ENCODE measurements around the gene ARHGAP32.

ARHGAP32 gene

DNA sequence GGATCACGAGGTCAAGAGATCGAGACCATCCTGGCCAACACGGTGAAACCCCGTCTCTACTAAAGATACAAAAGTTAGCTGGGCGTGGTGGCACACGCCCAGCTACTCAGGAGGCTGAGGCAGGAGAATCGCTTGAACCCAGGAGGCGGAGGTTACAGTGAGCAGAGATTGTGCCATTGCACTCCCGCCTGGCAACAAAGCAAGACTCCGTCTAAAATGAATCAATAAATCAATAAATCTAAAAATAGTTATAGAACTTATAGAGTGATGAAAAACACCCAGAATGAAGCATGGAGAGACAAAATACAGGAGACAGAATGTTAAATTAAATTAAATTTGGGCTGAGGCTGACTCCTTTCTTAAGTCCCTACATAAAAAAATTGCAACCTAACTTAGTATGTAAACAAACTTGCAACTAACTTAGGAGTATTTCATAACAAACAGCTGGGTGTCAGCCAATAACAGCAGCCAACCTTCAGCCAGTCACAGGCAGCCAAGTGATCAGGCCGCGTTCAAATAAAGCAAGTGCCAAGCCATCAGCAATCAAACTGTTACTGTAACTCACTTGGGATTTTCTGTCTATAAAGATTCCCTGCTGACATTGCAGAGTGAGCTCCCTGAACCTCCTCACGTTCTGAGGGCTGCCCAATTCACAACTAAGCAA is 242.2 kb downstream of the ARHGAP32 start:
- no peak for DNase-seq

DNA sequence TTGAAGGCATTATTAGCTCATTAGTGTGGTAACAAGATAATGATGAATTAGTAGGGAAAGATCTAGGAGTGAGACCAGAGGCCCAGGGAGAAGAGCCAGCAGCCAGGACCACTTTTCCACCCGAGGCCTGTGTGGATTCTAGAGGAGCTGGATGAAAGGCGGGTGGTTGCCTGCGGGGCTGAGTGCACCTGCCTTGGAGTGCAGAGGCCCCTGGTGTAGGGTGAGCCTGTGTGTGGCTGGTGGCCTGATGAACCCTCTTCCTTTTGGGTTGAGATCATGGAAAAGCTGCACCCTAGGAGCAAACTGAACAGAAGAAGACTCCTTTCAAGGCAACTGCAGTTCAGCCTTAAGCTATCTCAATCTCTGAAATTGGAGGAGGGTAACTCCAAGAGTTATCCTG is 243.5 kb downstream of the ARHGAP32 start:
- DNase-seq = no peak

GRCh38 chr11:128947773-128948172 is 244.4 kb downstream of the ARHGAP32 start:
- DNase-seq = no peak

DNA sequence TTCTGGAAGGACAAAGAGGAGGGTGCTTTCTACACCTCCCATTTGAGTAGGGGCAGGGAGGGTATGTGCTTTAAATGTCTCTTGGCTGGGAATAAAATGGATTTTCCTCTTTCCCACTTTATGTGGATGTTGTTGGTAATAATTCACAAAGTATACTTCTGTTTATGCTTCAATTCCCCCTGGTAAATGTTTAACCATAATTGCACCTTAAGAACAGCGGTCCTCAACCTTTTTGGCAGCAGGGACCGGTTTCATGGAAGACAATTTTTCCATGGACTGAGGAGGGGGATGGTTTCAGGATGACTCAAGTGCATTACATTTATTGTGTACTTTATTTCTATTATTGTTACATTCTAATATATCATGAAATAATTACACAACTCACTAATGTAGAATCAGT is 245.5 kb downstream of the ARHGAP32 start:
- DNase-seq = no peak

GRCh38 chr11:128943428-128943976 is 248.6 kb downstream of the ARHGAP32 start:
- DNase-seq = no peak

- DNase-seq = no peak
Observed at GRCh38 chr11:128942817-128943427, 249.2 kb downstream of the ARHGAP32 start, which contains the start of gene TP53AIP1. TP53AIP1 (minus strand) TSS chr11:128942871; CDS start chr11:128937818, 5,053 bp downstream.

DNA sequence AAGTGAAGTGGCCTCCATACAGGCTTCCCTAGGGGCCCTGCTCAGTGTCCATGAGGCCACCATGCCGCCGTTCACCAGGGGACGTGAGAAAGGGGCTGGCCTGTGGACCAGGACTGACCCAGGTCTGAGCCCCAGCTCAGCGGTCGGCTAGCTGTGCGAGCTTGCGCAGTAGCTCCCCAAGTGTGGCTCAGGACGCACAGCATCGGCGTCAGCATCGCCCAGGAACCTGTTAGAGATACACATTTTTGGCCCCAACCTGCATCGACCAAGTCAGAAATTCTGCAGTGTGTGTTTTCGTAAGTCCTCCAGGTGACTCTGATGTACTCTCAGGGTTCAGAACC is 249.9 kb downstream of the ARHGAP32 start:
- no peak for DNase-seq

GRCh38 chr11:128941573-128942271 is 250.4 kb downstream of the ARHGAP32 start:
- no peak for DNase-seq

DNA sequence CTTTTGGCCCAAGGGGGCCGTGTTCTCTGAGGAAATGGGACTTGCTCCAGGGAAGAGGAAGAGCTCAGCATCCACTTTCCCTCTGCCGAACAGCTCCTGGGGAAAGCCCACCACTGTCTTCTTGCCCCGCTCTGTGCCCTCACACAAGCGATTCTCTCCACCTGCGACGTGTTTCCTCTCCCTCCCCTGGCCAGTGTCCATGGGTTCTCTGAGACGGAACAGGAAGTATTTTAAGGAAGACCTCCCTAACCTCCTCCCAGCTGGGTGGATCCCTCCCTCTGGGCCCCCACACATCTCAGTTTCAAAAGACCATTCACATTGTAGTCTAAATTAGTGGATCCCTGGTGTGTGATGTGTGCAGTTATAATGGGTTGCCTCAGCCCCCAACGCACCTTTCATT is 251.0 kb downstream of the ARHGAP32 start:
- no peak for DNase-seq

GRCh38 chr11:128940603-128941002 is 251.5 kb downstream of the ARHGAP32 start:
- DNase-seq = no peak

GRCh38 chr11:128940156-128940555 is 252.0 kb downstream of the ARHGAP32 start:
- DNase-seq = no peak

DNA sequence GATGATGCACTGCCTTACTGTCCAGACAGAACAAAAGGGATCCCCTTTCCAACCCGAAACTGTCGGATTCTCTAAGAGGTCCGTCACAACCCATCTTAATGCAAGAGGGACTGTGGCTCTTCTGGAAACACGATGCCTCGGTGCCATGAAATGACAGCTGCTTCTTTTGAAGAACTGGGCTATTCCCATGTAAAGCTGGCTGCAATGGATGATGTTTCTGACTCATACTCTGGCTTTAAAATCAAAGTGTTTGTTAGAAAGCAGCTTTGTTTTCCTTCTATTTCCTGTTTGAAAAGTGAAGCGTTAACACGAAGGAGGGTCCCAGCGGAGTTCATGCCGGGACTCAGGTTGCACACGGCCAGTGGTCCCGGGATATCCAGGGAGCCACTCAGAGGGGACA is 252.5 kb downstream of the ARHGAP32 start:
- no peak for DNase-seq

GRCh38 chr11:128938156-128938885 is 253.8 kb downstream of the ARHGAP32 start:
- DNase-seq = no peak

DNA sequence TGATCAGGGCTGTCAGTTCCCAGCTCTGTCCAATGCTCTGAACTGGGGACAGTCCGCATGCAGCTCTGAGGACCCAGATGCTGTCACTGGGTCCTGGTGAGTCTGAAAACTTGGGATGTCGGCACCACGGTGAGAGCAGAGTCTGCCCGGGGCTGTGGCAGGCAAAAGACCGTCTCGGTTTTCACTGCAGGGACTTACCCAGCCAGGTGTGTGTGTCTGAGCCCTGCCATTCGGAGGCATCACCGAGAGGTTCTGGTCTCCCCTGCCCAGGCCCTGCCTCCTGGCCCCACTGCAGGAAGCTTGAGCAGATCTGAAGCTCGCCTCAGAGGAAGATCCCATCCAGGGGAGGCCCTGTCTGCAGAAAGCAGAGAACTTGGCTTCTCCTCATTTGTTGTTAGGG is 254.6 kb downstream of the ARHGAP32 start:
- DNase-seq = no peak

GRCh38 chr11:128936606-128937251 is 255.4 kb downstream of the ARHGAP32 start:
- DNase-seq = no peak

- DNase-seq = no peak
Observed at GRCh38 chr11:128934926-128935325, 257.2 kb downstream of the ARHGAP32 start.

- DNase-seq = no peak
Observed at GRCh38 chr11:128934351-128934750, 257.8 kb downstream of the ARHGAP32 start.

DNA sequence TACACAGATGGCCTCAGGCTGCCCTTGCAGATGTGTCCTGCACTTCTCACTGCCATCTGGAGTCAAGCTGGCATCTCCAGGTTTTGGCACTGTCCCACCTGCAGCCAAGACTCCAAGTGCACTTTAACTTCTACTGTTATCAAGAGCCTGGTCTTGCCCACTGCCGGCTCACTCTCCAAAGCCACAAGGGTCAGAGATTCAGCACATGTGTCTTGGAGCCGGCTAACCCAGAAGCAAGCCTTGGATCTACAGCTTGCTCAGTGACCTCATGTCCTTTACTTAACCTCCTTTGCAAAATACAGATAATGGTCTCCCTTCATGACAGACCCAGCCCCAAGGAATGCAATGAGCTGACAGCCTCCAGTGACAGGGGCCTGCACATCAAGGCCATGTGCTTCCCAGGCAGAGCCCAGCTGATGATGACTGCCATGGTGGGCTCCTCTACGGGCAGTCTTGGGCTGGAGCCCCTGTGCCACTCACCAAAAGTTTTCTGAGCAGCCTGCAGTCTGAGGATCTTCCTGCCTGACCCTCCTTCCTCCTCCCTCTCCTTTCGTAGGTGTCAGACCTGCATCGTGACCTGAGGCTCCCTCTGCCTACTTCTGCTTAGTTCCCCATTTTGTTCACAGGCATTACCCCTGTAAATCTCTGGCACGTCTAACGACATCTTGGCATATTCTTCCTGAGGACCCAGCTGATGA is 258.5 kb downstream of the ARHGAP32 start:
- DNase-seq = no peak

DNA sequence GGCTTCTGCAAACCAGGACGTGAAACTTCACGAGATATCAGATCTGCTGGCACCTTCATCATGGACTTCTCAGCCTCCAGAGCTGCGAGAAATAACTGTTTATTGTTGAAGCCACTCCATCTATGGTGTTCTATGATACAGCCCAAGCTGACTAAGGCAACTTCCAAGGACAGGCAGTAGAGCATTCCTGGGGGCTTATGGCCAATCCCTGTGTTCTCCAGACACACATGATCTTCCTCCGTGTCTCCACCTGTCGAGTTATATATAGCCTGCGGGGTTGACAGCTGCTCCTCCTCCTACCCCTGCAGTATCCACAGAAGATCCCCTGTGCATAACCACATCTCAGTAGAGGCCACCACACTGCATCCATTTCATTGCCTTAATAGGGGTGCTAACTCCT is 260.5 kb downstream of the ARHGAP32 start:
- DNase-seq = no peak

DNA sequence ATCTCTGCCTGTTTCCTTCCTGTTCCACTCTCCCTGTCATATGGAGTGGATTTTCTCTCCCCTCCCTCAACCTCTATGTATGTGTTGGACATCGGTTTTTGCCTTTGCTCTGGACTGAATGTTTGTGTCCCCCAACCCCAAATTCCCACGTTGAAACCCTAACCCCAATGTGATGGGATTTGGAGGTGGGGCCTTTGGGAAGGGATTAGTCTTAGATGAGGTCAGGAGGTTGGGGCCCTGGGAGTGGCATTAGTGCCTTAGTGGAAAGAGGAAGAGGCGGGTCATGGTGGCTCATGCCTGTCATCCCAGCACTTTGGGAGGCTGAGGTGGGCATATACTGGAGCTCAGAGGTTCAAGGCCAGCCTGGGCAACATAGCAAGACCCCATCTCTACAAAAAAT is 261.1 kb downstream of the ARHGAP32 start:
- no peak for DNase-seq

DNA sequence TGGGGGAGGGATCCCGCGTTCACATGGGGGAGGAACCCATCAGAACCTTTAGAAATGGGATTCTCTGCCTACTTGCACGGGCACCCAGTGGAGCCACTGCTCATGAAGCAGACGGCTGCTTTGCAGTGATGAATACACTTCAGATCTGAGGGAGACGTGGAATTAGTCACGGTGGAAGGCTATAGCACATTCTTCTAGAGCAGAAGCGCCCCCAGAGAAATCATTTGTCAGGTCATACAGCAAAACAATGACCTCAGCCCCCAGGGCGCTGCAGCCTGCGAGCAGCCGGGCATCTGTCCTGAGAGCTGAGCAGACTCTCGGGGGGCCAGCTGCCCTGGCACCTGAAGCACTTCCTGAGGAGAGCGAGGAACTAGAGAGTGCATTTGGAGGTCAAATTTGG is 262.1 kb downstream of the ARHGAP32 start:
- DNase-seq = no peak

DNA sequence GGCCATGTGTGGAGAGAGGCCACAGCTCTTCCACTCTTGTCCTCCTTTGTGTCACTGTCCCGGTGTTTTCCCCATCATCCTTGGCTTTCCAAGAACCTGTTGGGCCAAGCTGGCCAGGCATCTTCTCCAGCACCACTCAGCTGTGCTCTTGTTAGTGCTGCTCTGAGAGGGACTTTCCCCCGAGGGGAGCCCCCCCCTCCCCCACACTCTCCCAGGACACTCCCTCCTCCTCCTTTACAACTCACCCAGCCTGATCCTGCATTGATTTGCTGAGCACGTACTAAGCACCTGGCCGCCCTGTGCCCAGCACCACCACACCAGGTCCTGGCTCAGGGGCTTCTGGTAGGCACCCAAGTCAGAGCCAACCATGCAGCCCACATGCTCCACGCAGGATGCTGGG is 262.7 kb downstream of the ARHGAP32 start:
- DNase-seq = no peak
